Measurements from ENCODE around the gene RNF32. TPM values are rescaled to one million over a fixed set of nuclear protein-coding genes. Genes with fewer than 3 reads are reported as not detected.

Gene RNF32
- total and polyA plus RNA-seq, 4 donors, result 0.59 to 1.3 (median 0.72) TPM

DNA sequence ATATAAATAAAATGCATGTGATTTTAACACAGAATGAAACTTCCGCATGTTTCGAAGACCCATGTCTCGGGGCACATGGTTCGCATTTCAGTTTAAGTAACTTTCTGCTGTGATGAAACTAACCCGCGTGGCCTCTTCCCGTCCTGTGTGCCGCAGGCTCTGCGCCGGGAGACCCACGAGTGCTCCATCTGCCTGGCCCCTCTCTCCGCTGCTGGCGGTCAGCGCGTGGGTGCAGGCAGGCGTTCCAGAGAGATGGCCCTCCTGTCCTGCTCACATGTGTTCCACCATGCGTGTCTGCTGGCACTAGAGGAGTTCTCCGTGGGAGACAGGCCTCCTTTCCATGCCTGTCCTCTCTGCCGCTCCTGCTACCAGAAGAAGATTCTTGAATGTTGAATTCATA, 35.7 kb downstream of the RNF32 start:
- Histone ChIP-seq H3K27ac (ENCODE audit: low read depth in 1 of 2, low read length in 2 of 2) (no peak overlapping the region), H3K27me3 (ENCODE audit: control insufficient read depth in 4 of 4, insufficient read depth in 4 of 4, low read length in 3 of 4) (no peaks in the 10 kb centered on the region), H3K9ac (ENCODE audit: low read depth in 1 of 2, low read length in 2 of 2) (no peak overlapping the region), H3K4me3 (ENCODE audit: low read depth in 1 of 3, low read length in 3 of 3) (no peak overlapping the region), H3K4me1 (ENCODE audit: control insufficient read depth in 4 of 4, insufficient read depth in 4 of 4, low read length in 3 of 4) (no peaks in the 10 kb centered on the region), H3K9me3 (ENCODE audit: control insufficient read depth in 4 of 4, low read length in 3 of 4) (no peaks in the 10 kb centered on the region), H3K36me3 (ENCODE audit: control insufficient read depth in 4 of 4, insufficient read depth in 3 of 4, low read depth in 1 of 4, low read length in 3 of 4) (peaks cover 3 to 33% (median 13%) of the 10 kb centered on the region in 4 donors)
- DNase-seq (ENCODE audit: low spot score), result no peak
- no peak for TF ChIP-seq NR2F2 (IDR thresholded peaks at IDR 0.05)
- WGBS, result 92% methylated on average over 19 of the region's 19 CpGs

DNA sequence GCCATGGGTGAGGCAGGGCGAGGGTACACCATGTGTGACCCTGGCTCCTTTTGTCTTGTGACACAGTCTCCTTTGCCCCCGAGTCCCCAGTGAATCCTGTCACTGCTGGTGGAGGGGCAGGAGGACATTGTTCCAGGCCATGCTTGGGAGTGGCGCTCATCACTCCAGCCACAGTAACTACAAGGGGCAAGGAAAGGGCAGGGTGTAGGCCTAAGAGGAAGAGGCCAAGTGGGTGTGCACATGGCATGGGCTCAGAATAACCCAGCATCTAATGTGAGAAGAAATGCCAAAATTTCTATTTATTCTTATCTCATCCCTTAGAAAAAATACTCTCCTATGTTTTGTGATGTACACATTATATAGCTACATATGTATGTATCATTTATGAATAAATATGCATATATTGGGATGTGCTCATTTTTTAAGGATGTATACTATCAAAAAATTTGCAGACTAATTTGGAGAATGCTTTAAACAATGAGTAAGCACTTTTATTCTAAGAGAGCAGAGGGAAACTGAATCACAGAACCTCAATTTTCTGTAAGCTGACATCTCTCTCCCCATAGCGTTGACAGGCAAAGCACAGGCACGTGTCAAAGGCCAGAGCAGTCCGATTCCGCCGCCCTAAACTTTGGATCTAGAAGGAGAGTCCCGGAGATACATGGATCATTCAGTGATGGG, 36.9 kb downstream of the RNF32 start:
- TF ChIP-seq ZBTB33 (IDR thresholded peaks at IDR 0.05), result no peak
- no peak for TF ChIP-seq SP1 (IDR thresholded peaks at IDR 0.05)
- TF ChIP-seq FOXA2 (IDR thresholded peaks at IDR 0.05), result no peak
- no peak for TF ChIP-seq GABPA (IDR thresholded peaks at IDR 0.05 in 1 of 2, conservative IDR thresholded peaks at IDR 0.05 in 1 of 2)
- TF ChIP-seq, protein P1, sequence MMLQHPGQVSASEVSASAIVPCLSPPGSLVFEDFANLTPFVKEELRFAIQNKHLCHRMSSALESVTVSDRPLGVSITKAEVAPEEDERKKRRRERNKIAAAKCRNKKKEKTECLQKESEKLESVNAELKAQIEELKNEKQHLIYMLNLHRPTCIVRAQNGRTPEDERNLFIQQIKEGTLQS (IDR thresholded peaks at IDR 0.05), result no peak
- no peak for TF ChIP-seq RAD21 (IDR thresholded peaks at IDR 0.05)
- TF ChIP-seq YY1 (IDR thresholded peaks at IDR 0.05), result no peak
- TF ChIP-seq HNF4G (IDR thresholded peaks at IDR 0.05), result no peak
- no peak for TF ChIP-seq FOXA1 (IDR thresholded peaks at IDR 0.05)
- TF ChIP-seq NR2F2 (IDR thresholded peaks at IDR 0.05), result no peak
- no peak for TF ChIP-seq RXRA (IDR thresholded peaks at IDR 0.05)
- TF ChIP-seq HNF4A (conservative IDR thresholded peaks at IDR 0.05), result no peak
- no peak for TF ChIP-seq MAX (IDR thresholded peaks at IDR 0.05)
- TF ChIP-seq REST (IDR thresholded peaks at IDR 0.05), result no peak
- no peak for TF ChIP-seq TAF1 (conservative IDR thresholded peaks at IDR 0.05)
- TF ChIP-seq EGR1 (IDR thresholded peaks at IDR 0.05; ENCODE audit: low read depth in 2 of 2), result no peak
- TF ChIP-seq, protein P2, sequence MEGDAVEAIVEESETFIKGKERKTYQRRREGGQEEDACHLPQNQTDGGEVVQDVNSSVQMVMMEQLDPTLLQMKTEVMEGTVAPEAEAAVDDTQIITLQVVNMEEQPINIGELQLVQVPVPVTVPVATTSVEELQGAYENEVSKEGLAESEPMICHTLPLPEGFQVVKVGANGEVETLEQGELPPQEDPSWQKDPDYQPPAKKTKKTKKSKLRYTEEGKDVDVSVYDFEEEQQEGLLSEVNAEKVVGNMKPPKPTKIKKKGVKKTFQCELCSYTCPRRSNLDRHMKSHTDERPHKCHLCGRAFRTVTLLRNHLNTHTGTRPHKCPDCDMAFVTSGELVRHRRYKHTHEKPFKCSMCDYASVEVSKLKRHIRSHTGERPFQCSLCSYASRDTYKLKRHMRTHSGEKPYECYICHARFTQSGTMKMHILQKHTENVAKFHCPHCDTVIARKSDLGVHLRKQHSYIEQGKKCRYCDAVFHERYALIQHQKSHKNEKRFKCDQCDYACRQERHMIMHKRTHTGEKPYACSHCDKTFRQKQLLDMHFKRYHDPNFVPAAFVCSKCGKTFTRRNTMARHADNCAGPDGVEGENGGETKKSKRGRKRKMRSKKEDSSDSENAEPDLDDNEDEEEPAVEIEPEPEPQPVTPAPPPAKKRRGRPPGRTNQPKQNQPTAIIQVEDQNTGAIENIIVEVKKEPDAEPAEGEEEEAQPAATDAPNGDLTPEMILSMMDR (IDR thresholded peaks at IDR 0.05; ENCODE audit: low read depth, low read length, missing input control), result no peak
- no peak for TF ChIP-seq JUND (IDR thresholded peaks at IDR 0.05)
- no peaks in the 10 kb centered on the region for H3K9me3 ChIP-seq (ENCODE audit: control insufficient read depth in 4 of 4, low read length in 3 of 4)
- WGBS, result 97% methylated on average over 9 of the region's 9 CpGs

More for the DNA sequence above, 36.9 kb downstream of the RNF32 start:
- Histone ChIP-seq H3K4me3 (ENCODE audit: low read depth in 1 of 3, low read length in 3 of 3) (no peak overlapping the region), H3K27ac (ENCODE audit: low read depth in 1 of 2, low read length in 2 of 2) (no peak overlapping the region), H3K36me3 (ENCODE audit: control insufficient read depth in 4 of 4, insufficient read depth in 3 of 4, low read depth in 1 of 4, low read length in 3 of 4) (peaks cover 3 to 31% (median 19%) of the 10 kb centered on the region in 4 donors), H3K27me3 (ENCODE audit: control insufficient read depth in 4 of 4, insufficient read depth in 4 of 4, low read length in 3 of 4) (no peaks in the 10 kb centered on the region), H3K9ac (ENCODE audit: low read depth in 1 of 2, low read length in 2 of 2) (no peak overlapping the region), H3K4me1 (ENCODE audit: control insufficient read depth in 4 of 4, insufficient read depth in 4 of 4, low read length in 3 of 4) (no peaks in the 10 kb centered on the region)
- DNase-seq (ENCODE audit: low spot score), result no peak
